H9 (cell line): ENCODE measurements around the gene FMOD. TPM values are rescaled to one million over a fixed set of nuclear protein-coding genes. Genes with fewer than 3 reads are reported as not detected.

Source experiments
- DNase-seq: peaks from one replicate; pipeline ENCODE4 v3.0.0-alpha.2; 2017
- H2AFZ ChIP-seq: one replicate; pipeline ENCODE4 v1.6.1; 2013; ENCODE audit warnings: mild to moderate bottlenecking, low read length, control low read depth, moderate library complexity
- H2AK5ac ChIP-seq: 2 replicates; pipeline ENCODE4 v1.6.1; 2013; ENCODE audit warnings: low read length, control low read depth, mixed read lengths; ENCODE audit not compliant: insufficient read length
- H2BK120ac ChIP-seq: one replicate; pipeline ENCODE4 v1.6.1; 2013; ENCODE audit warnings: low read depth, mild to moderate bottlenecking, low read length, control low read depth, inconsistent platforms; ENCODE audit not compliant: poor library complexity, severe bottlenecking
- H2BK12ac ChIP-seq: 2 replicates; pipeline ENCODE4 v1.6.1; 2013; ENCODE audit warnings: low read length, control low read depth, mixed read lengths, low read depth; ENCODE audit not compliant: insufficient read length
- H2BK15ac ChIP-seq: 2 replicates; pipeline ENCODE4 v1.6.1; 2013; ENCODE audit warnings: low read depth, low read length, control low read depth
- H2BK20ac ChIP-seq: one replicate; pipeline ENCODE4 v1.6.1; 2013; ENCODE audit warnings: low read depth, mild to moderate bottlenecking, low read length, control low read depth, inconsistent platforms; ENCODE audit not compliant: poor library complexity, severe bottlenecking
- H2BK5ac ChIP-seq: 2 replicates; pipeline ENCODE4 v1.6.1; 2013; ENCODE audit warnings: low read length, control low read depth, mixed read lengths; ENCODE audit not compliant: insufficient read length
- H3K14ac ChIP-seq: 2 replicates; pipeline ENCODE4 v1.6.1; 2013; ENCODE audit warnings: low read length, control low read depth; ENCODE audit not compliant: insufficient read depth
- H3K18ac ChIP-seq: 2 replicates; pipeline ENCODE4 v1.6.1; 2013; ENCODE audit warnings: low read depth, mild to moderate bottlenecking, mixed read lengths, low read length, control low read depth; ENCODE audit not compliant: insufficient read length
- H3K23ac ChIP-seq: 2 replicates; pipeline ENCODE4 v1.6.1; 2013; ENCODE audit warnings: low read length, control low read depth, mixed read lengths, low read depth; ENCODE audit not compliant: insufficient read length
- H3K23me2 ChIP-seq: 2 replicates; pipeline ENCODE4 v1.6.1; 2013; ENCODE audit warnings: low read depth, mild to moderate bottlenecking, mixed read lengths, low read length, control low read depth; ENCODE audit not compliant: insufficient read length, poor library complexity, severe bottlenecking
- H3K27ac ChIP-seq: 2 replicates; pipeline ENCODE4 v1.5.1; 2013; ENCODE audit warnings: low read length, control low read depth, mixed read lengths, low read depth; ENCODE audit not compliant: insufficient read length
- H3K27me3 ChIP-seq: 2 replicates; pipeline ENCODE4 v1.6.1; 2013; ENCODE audit warnings: low read length, control low read depth, inconsistent platforms; ENCODE audit not compliant: insufficient read depth
- H3K4ac ChIP-seq: 2 replicates; pipeline ENCODE4 v1.6.1; 2013; ENCODE audit warnings: low read depth, mild to moderate bottlenecking, control low read depth, inconsistent platforms, low read length, moderate library complexity
- H3K4me1 ChIP-seq: 2 replicates; pipeline ENCODE4 v1.6.1; 2013; ENCODE audit warnings: low read length, control low read depth, inconsistent platforms; ENCODE audit not compliant: insufficient read depth
- H3K4me2 ChIP-seq: 2 replicates; pipeline ENCODE4 v1.6.1; 2013; ENCODE audit warnings: low read length, control low read depth, mixed read lengths; ENCODE audit not compliant: insufficient read length, insufficient read depth
- H3K56ac ChIP-seq: 2 replicates; pipeline ENCODE4 v1.6.1; 2013; ENCODE audit warnings: low read depth, mild to moderate bottlenecking, mixed read lengths, low read length, control low read depth; ENCODE audit not compliant: insufficient read length
- H3K79me1 ChIP-seq: 2 replicates; pipeline ENCODE4 v1.6.1; 2013; ENCODE audit warnings: low read depth, mild to moderate bottlenecking, moderate library complexity, low read length, control low read depth, inconsistent platforms; ENCODE audit not compliant: insufficient read depth, poor library complexity, severe bottlenecking
- H3K79me2 ChIP-seq: 2 replicates; pipeline ENCODE4 v1.6.1; 2013; ENCODE audit warnings: low read length, control low read depth, inconsistent platforms; ENCODE audit not compliant: insufficient read depth
- H3K9ac ChIP-seq: 2 replicates; pipeline ENCODE4 v1.6.1; 2013; ENCODE audit warnings: low read length, control low read depth, mixed read lengths; ENCODE audit not compliant: insufficient read length; ENCODE audit errors: extremely low read depth
- H3K9me3 ChIP-seq: one replicate; pipeline ENCODE4 v1.6.1; 2013; ENCODE audit warnings: low read depth, low read length, inconsistent platforms; ENCODE audit not compliant: control insufficient read depth
- H3T11ph ChIP-seq: one replicate; pipeline ENCODE4 v1.6.1; 2013; ENCODE audit warnings: mild to moderate bottlenecking, low read length, control low read depth, inconsistent platforms
- H4K20me1 ChIP-seq: one replicate; pipeline ENCODE4 v1.6.1; 2013; ENCODE audit not compliant: control insufficient read depth, insufficient read length, insufficient read depth
- H4K5ac ChIP-seq: 2 replicates; pipeline ENCODE4 v1.6.1; 2013; ENCODE audit warnings: low read depth, mild to moderate bottlenecking, mixed read lengths, low read length, control low read depth; ENCODE audit not compliant: insufficient read length
- H4K8ac ChIP-seq: replicated peaks from 2 replicates; pipeline ENCODE4 v1.6.1; 2013; ENCODE audit warnings: low read length, control low read depth, mixed read lengths, low read depth; ENCODE audit not compliant: insufficient read length
- H4K91ac ChIP-seq: 2 replicates; pipeline ENCODE4 v1.6.1; 2013; ENCODE audit warnings: low read depth, mild to moderate bottlenecking, moderate library complexity, mixed read lengths, low read length, control low read depth; ENCODE audit not compliant: insufficient read length
- H3K27ac Mint-ChIP-seq, 3 experiments: 2 replicates in 2 of 3; 3 replicates in 1 of 3; pipeline ENCODE4 v1.8.0; 2020 to 2021; ENCODE audit warnings: mixed read lengths in 3 of 3, mild to moderate bottlenecking in 1 of 3, moderate library complexity in 1 of 3
- H3K27me3 Mint-ChIP-seq: 2 replicates; pipeline ENCODE4 v1.8.0; 2021; ENCODE audit warnings: low read depth, mild to moderate bottlenecking, moderate library complexity, mixed read lengths
- H3K36me3 Mint-ChIP-seq, 3 experiments: 2 replicates in 2 of 3; 3 replicates in 1 of 3; pipeline ENCODE4 v1.8.0; 2020 to 2021; ENCODE audit warnings: low read depth in 3 of 3, mixed read lengths in 3 of 3; ENCODE audit not compliant: insufficient read depth in 1 of 3
- H3K4me1 Mint-ChIP-seq, 2 experiments: 2 replicates each; pipeline ENCODE4 v1.8.0; 2020; ENCODE audit warnings: mixed read lengths in 2 of 2
- H3K4me3 Mint-ChIP-seq, 2 experiments: 2 replicates in 1 of 2; 3 replicates in 1 of 2; pipeline ENCODE4 v1.8.0; 2020 to 2021; ENCODE audit warnings: mild to moderate bottlenecking in 2 of 2, mixed read lengths in 2 of 2, moderate library complexity in 1 of 2
- H3K9me3 Mint-ChIP-seq, 2 experiments: 2 replicates in 1 of 2; 3 replicates in 1 of 2; pipeline ENCODE4 v1.8.0; 2020; ENCODE audit warnings: mild to moderate bottlenecking in 2 of 2, mixed read lengths in 2 of 2, moderate library complexity in 1 of 2
- CTCF ChIP-seq: fragments of 200-600 bp; sonication (generic); conservative IDR thresholded peaks from 3 replicates; pipeline ENCODE4 v1.8.0; 2021; ENCODE audit warnings: antibody characterized with exemption, mild to moderate bottlenecking
- WGBS: extraction: QIAGEN DNeasy Blood & Tissue Kit; methylation state at CpG from one replicate; pipeline ENCODE4 v1.1.7; 2013; ENCODE audit warnings: missing lambda C conversion rate, low lambda C conversion rate, mixed read lengths; ENCODE audit not compliant: insufficient read length; ENCODE audit errors: extremely low coverage; 5-methylcytosine and 5-hydroxymethylcytosine counted together
- total RNA-seq: library from RNA; stranded (reverse); gene quantifications from 2 replicates; pipeline ENCODE4 v1.2.1, GENCODE V29; 2021

Gene FMOD
- total RNA-seq, 1 experiment from 2014 or later, result not detected

- no peak overlapping the region for H2BK5ac ChIP-seq
- no peak overlapping the region for H3K14ac ChIP-seq
- no peak overlapping the region for H2AFZ ChIP-seq
- H3K23ac ChIP-seq, result no peak overlapping the region
- no peak overlapping the region for H3K4me2 ChIP-seq
- H2BK120ac ChIP-seq, result no peak overlapping the region
- no peaks in the 10 kb centered on the region for H3K9me3 ChIP-seq
- no peaks in the 10 kb centered on the region for H3K79me1 ChIP-seq
- H3K23me2 ChIP-seq, result peaks cover 11% of the 10 kb centered on the region
- H2AK5ac ChIP-seq, result no peak overlapping the region
- TF ChIP-seq CTCF, result no peak
- no peak overlapping the region for H3K27ac ChIP-seq
- no CpG with 5 or more reads among the region's 7 CpGs for WGBS
- H3K27me3 ChIP-seq, result peaks cover 61% of the 10 kb centered on the region
- H3K4ac ChIP-seq, result no peak overlapping the region
- H3K9me3 Mint-ChIP-seq, result no peaks in the 10 kb centered on the region; a peak in 1 of 5 replicates
- H3K4me1 ChIP-seq, result no peaks in the 10 kb centered on the region
- peaks cover 27 to 29% of the 10 kb centered on the region in 2 experiments for H3K4me1 Mint-ChIP-seq
- no peak overlapping the region; a peak in 1 of 5 replicates for H3K4me3 Mint-ChIP-seq
- no peak for DNase-seq
- H3T11ph ChIP-seq, result no peak overlapping the region
- no peak overlapping the region for H2BK12ac ChIP-seq
- H3K27me3 Mint-ChIP-seq, result peaks cover 97% of the 10 kb centered on the region
- no peak overlapping the region for H3K9ac ChIP-seq
- H3K79me2 ChIP-seq, result no peaks in the 10 kb centered on the region
- no peak overlapping the region for H4K8ac ChIP-seq
- H3K36me3 Mint-ChIP-seq, result no peaks in the 10 kb centered on the region
- no peak overlapping the region for H2BK20ac ChIP-seq
- H4K20me1 ChIP-seq, result no peaks in the 10 kb centered on the region
- H2BK15ac ChIP-seq, result no peak overlapping the region
- H3K56ac ChIP-seq, result no peak overlapping the region
- H3K27ac Mint-ChIP-seq, result no peak overlapping the region
- H4K91ac ChIP-seq, result no peak overlapping the region
- H4K5ac ChIP-seq, result no peak overlapping the region
- H3K18ac ChIP-seq, result no peak overlapping the region
Observed at GRCh38 chr1:203302456-203302855, 48.5 kb downstream of the FMOD start.
